ENCODE results near the gene PEDS1.

The PEDS1 gene

GRCh38 chr20:50193836-50194421, 40.4 kb upstream of the PEDS1 start:
- no peak for TF ChIP-seq CTCF (IDR thresholded peaks at IDR 0.05; ENCODE audit: insufficient read depth, low read depth, low read length, missing control alignments)
- H3K4me3 ChIP-seq (ENCODE audit: low read length), result peak overlapping the region; percentile 86
- no peak for DNase-seq (ENCODE audit: low read depth)

- peak overlapping the region; percentile 86 for H3K4me3 ChIP-seq (ENCODE audit: low read length)
- no peak for DNase-seq (ENCODE audit: low read depth)
- TF ChIP-seq CTCF (IDR thresholded peaks at IDR 0.05; ENCODE audit: insufficient read depth, low read depth, low read length, missing control alignments), result no peak
Measured at GRCh38 chr20:50193199-50193835, 39.8 kb upstream of the PEDS1 start.

- no peak for TF ChIP-seq CTCF (IDR thresholded peaks at IDR 0.05; ENCODE audit: insufficient read depth, low read depth, low read length, missing control alignments)
- H3K4me3 ChIP-seq (ENCODE audit: low read length), result peak overlapping the region; percentile 86
- peak; percentile 95 for DNase-seq (ENCODE audit: low read depth)
Measured at GRCh38 chr20:50192364-50193198, 39.1 kb upstream of the PEDS1 start.

- DNase-seq (ENCODE audit: low read depth), result peak; percentile 47
- peak overlapping the region; percentile 86 for H3K4me3 ChIP-seq (ENCODE audit: low read length)
- TF ChIP-seq CTCF (IDR thresholded peaks at IDR 0.05; ENCODE audit: insufficient read depth, low read depth, low read length, missing control alignments), result no peak
Measured at GRCh38 chr20:50191544-50192363, 38.2 kb upstream of the PEDS1 start.

GRCh38 chr20:50191065-50191543, 37.6 kb upstream of the PEDS1 start:
- DNase-seq (ENCODE audit: low read depth), result peak; percentile 67

More at GRCh38 chr20:50191065-50191543, 37.6 kb upstream of the PEDS1 start:
- no peak for TF ChIP-seq CTCF (IDR thresholded peaks at IDR 0.05; ENCODE audit: insufficient read depth, low read depth, low read length, missing control alignments)
- H3K4me3 ChIP-seq (ENCODE audit: low read length), result peak overlapping the region; percentile 86
